Neural cell (in vitro differentiated cells): ENCODE results near the gene ZDHHC11. TPM values are rescaled to one million over a fixed set of nuclear protein-coding genes. Genes with fewer than 3 reads are reported as not detected.
"Not testable (repeated sequence)": the region's sequence is repeated elsewhere in the genome, so short reads cannot be mapped to it uniquely, and the experiment has no call there.

ENCODE experiments used
- H2AFZ ChIP-seq: fragments of 200-600, 300-800 bp; sonication (generic), shearing (Covaris generic); 2 replicates; pipeline ENCODE4 v1.6.0; 2014; ENCODE audit warnings: low read depth, mild to moderate bottlenecking, antibody characterized with exemption, low read length, moderate library complexity
- H3F3A ChIP-seq: fragments of 200-600 bp; shearing (Covaris generic); 2 replicates; pipeline ENCODE4 v1.6.1; 2016; ENCODE audit warnings: mild to moderate bottlenecking, moderate library complexity, mixed read lengths, antibody characterized with exemption, low read length; ENCODE audit not compliant: insufficient read depth, poor library complexity, severe bottlenecking
- H3K27ac ChIP-seq: fragments of 200-600, 300-800 bp; sonication (generic), shearing (Covaris generic); 2 replicates; pipeline ENCODE4 v1.5.1; 2014; ENCODE audit warnings: mild to moderate bottlenecking, low read length, moderate library complexity
- H3K27me3 ChIP-seq: fragments of 300-800, 200-600 bp; sonication (generic), shearing (Covaris generic); 2 replicates; pipeline ENCODE4 v1.6.0; 2014; ENCODE audit warnings: mild to moderate bottlenecking, low read depth, low read length, moderate library complexity; ENCODE audit not compliant: insufficient read depth
- H3K36me3 ChIP-seq: fragments of 300-800, 200-600 bp; sonication (generic), shearing (Covaris generic); 2 replicates; pipeline ENCODE4 v1.5.1; 2014; ENCODE audit warnings: mild to moderate bottlenecking, antibody characterized with exemption, low read length, moderate library complexity; ENCODE audit not compliant: insufficient read depth
- H3K4me2 ChIP-seq: fragments of 300-800, 200-600 bp; sonication (generic), shearing (Covaris generic); 2 replicates; pipeline ENCODE4 v1.6.0; 2014; ENCODE audit warnings: mild to moderate bottlenecking, low read length
- H3K4me3 ChIP-seq: fragments of 300-800, 200-600 bp; sonication (generic), shearing (Covaris generic); 2 replicates; pipeline ENCODE4 v1.5.1; 2014; ENCODE audit warnings: mild to moderate bottlenecking, low read length, moderate library complexity
- H3K79me2 ChIP-seq: fragments of 200-600 bp; shearing (Covaris generic); replicated peaks from 2 replicates; pipeline ENCODE4 v1.6.0; 2014; ENCODE audit warnings: mild to moderate bottlenecking, low read length, moderate library complexity; ENCODE audit not compliant: insufficient read depth
- H3K9ac ChIP-seq: fragments of 300-800, 200-600 bp; sonication (generic), shearing (Covaris generic); 2 replicates; pipeline ENCODE4 v1.6.1; 2016; ENCODE audit warnings: mild to moderate bottlenecking, low read length, mixed read lengths
- H3K9me2 ChIP-seq: fragments of 200-600 bp; shearing (Covaris generic); 2 replicates; pipeline ENCODE4 v1.6.1; 2016; ENCODE audit warnings: mild to moderate bottlenecking, low read length, mixed read lengths; ENCODE audit not compliant: insufficient read depth
- H3K9me3 ChIP-seq: fragments of 200-600, 300-800 bp; sonication (generic), shearing (Covaris generic); 2 replicates; pipeline ENCODE4 v1.6.1; 2016; ENCODE audit warnings: mild to moderate bottlenecking, mixed run types, low read length, moderate library complexity, mixed read lengths
- H4K20me1 ChIP-seq: fragments of 200-600 bp; shearing (Covaris generic); 2 replicates; pipeline ENCODE4 v1.6.1; 2016; ENCODE audit warnings: mild to moderate bottlenecking, mixed run types; ENCODE audit not compliant: insufficient read depth
- CTCF ChIP-seq: fragments of 450-650 bp; IDR thresholded peaks from 2 replicates; pipeline ENCODE4 v1.5.1; 2014; ENCODE audit warnings: antibody characterized with exemption, mild to moderate bottlenecking, moderate library complexity; ENCODE audit not compliant: poor library complexity, severe bottlenecking
- EP300 ChIP-seq: fragments of 450-650 bp; conservative IDR thresholded peaks from 2 replicates; pipeline ENCODE4 v1.6.1; 2014; ENCODE audit warnings: antibody characterized with exemption, mild to moderate bottlenecking, moderate library complexity; ENCODE audit not compliant: poor library complexity, severe bottlenecking
- EZH2 ChIP-seq: fragments of 200-600, 300-800 bp; shearing (Covaris generic), sonication (generic); IDR thresholded peaks from 2 replicates; pipeline ENCODE4 v1.6.1; 2014; ENCODE audit warnings: antibody characterized with exemption, low read length, borderline replicate concordance, mild to moderate bottlenecking; ENCODE audit not compliant: insufficient read depth, poor library complexity, severe bottlenecking
- MXI1 ChIP-seq: fragments of 450-650 bp; conservative IDR thresholded peaks from 2 replicates; pipeline ENCODE4 v1.6.1; 2014; ENCODE audit warnings: antibody characterized with exemption, mild to moderate bottlenecking; ENCODE audit not compliant: poor library complexity, severe bottlenecking
- POLR2AphosphoS5 ChIP-seq: IDR thresholded peaks from 2 replicates; pipeline ENCODE4 v1.6.1; 2012
- RAD21 ChIP-seq: fragments of 450-650 bp; conservative IDR thresholded peaks from 2 replicates; pipeline ENCODE4 v1.6.1; 2014; ENCODE audit warnings: antibody characterized with exemption, mild to moderate bottlenecking, moderate library complexity
- REST ChIP-seq: IDR thresholded peaks from 2 replicates; pipeline ENCODE4 v1.6.1; 2012; ENCODE audit warnings: borderline replicate concordance
- SMC3 ChIP-seq: fragments of 450-650 bp; conservative IDR thresholded peaks from 2 replicates; pipeline ENCODE4 v1.6.1; 2014; ENCODE audit warnings: antibody characterized with exemption, mild to moderate bottlenecking, moderate library complexity; ENCODE audit not compliant: poor library complexity
- TAF1 ChIP-seq: IDR thresholded peaks from 2 replicates; pipeline ENCODE4 v1.6.1; 2012; ENCODE audit warnings: low read depth
- polyA plus RNA-seq: library from polyadenylated mRNA; depleted of rRNA; stranded (reverse); fragments of >200 nt; gene quantifications from 2 replicates; pipeline ENCODE4 v1.2.3, GENCODE V29; 2014

ZDHHC11 gene
- polyA plus RNA-seq, 1 donor from 2014 or later = 11.4 TPM

GRCh38 chr5:849651-850301 is 1.0 kb downstream of the ZDHHC11 start:
- no peaks in the 10 kb centered on the region for H3K9me3 ChIP-seq
- TF ChIP-seq EP300 (no peak), POLR2AphosphoS5 (no peak), MXI1 (no peak), SMC3 (no peak), TAF1 (no peak), CTCF (no peak), EZH2 (no peak), REST (no peak), RAD21 (no peak)
- no peaks in the 10 kb centered on the region for H3K79me2 ChIP-seq
- no peak overlapping the region for H2AFZ ChIP-seq
- no peaks in the 10 kb centered on the region for H3K9me2 ChIP-seq
- no peaks in the 10 kb centered on the region for H3K27me3 ChIP-seq
- no peak overlapping the region for H3K9ac ChIP-seq
- no peaks in the 10 kb centered on the region for H4K20me1 ChIP-seq
- H3K4me2 ChIP-seq = no peak overlapping the region
- no peaks in the 10 kb centered on the region for H3K36me3 ChIP-seq
- no peaks in the 10 kb centered on the region for H3F3A ChIP-seq
- no peak overlapping the region for H3K27ac ChIP-seq
- no peak overlapping the region for H3K4me3 ChIP-seq

GRCh38 chr5:848671-849111 is 2.1 kb downstream of the ZDHHC11 start:
- Histone ChIP-seq H2AFZ (no peak overlapping the region), H4K20me1 (no peaks in the 10 kb centered on the region), H3K9me3 (no peaks in the 10 kb centered on the region), H3K4me3 (no peak overlapping the region), H3F3A (no peaks in the 10 kb centered on the region), H3K79me2 (no peaks in the 10 kb centered on the region), H3K36me3 (no peaks in the 10 kb centered on the region), H3K27me3 (no peaks in the 10 kb centered on the region), H3K27ac (no peak overlapping the region), H3K9me2 (no peaks in the 10 kb centered on the region), H3K4me2 (no peak overlapping the region), H3K9ac (no peak overlapping the region)
- TF ChIP-seq CTCF (no peak), POLR2AphosphoS5 (no peak), TAF1 (no peak), MXI1 (no peak), REST (no peak), SMC3 (no peak), EZH2 (no peak), RAD21 (no peak), EP300 (no peak)

- H2AFZ ChIP-seq, H3K36me3 ChIP-seq, H3K27ac ChIP-seq, H3K4me2 ChIP-seq, H4K20me1 ChIP-seq, H3K9ac ChIP-seq, H3F3A ChIP-seq, H3K9me3 ChIP-seq, H3K9me2 ChIP-seq, H3K27me3 ChIP-seq, H3K4me3 ChIP-seq, H3K79me2 ChIP-seq: not testable (repeated sequence)
Measured at GRCh38 chr5:847736-848135, 3.0 kb downstream of the ZDHHC11 start.
